ENCODE data around the gene MED22.
"Not testable (repeated sequence)": the region's sequence is repeated elsewhere in the genome, so short reads cannot be mapped to it uniquely, and the experiment has no call there.

The MED22 gene

DNA sequence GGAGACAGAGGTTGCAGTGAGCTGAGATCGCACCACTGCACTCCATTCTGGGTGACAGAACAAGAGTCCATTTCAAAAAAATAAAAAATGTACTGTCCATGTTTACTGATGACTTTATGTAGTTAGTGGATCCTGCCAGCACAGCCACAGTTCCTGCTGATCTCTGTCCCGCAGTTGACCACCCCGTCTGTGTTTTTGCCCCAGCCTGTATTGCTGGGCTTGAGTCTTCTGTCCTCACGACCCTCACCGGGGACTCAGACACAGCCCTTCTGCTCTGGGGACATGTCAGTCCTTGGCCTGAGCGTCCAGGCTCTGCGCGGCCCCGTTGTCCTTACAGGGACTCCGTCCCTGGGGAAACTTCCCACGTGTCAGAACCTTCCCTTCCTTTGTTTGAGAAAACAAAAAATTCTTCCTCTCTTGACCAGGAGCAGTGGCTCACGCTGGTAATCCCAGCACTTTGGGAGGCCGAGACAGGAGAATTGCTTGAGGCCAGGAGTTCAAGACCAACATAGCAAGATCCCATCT lies 26.5 kb downstream of the MED22 start:
- no peak for DNase-seq
- no peaks in the 10 kb centered on the region for H3K4me1 Mint-ChIP-seq
- TF ChIP-seq, protein P1, sequence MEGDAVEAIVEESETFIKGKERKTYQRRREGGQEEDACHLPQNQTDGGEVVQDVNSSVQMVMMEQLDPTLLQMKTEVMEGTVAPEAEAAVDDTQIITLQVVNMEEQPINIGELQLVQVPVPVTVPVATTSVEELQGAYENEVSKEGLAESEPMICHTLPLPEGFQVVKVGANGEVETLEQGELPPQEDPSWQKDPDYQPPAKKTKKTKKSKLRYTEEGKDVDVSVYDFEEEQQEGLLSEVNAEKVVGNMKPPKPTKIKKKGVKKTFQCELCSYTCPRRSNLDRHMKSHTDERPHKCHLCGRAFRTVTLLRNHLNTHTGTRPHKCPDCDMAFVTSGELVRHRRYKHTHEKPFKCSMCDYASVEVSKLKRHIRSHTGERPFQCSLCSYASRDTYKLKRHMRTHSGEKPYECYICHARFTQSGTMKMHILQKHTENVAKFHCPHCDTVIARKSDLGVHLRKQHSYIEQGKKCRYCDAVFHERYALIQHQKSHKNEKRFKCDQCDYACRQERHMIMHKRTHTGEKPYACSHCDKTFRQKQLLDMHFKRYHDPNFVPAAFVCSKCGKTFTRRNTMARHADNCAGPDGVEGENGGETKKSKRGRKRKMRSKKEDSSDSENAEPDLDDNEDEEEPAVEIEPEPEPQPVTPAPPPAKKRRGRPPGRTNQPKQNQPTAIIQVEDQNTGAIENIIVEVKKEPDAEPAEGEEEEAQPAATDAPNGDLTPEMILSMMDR (IDR thresholded peaks at IDR 0.05): no peak
- H3K36me3 Mint-ChIP-seq (ENCODE audit: low read depth): no peaks in the 10 kb centered on the region
- peaks cover 29% of the 10 kb centered on the region for H3K27me3 Mint-ChIP-seq (ENCODE audit: low read depth, poor library complexity)
- H3K9me3 Mint-ChIP-seq: peaks cover 25% of the 10 kb centered on the region
- no peak overlapping the region for H3K4me3 Mint-ChIP-seq
- no peak overlapping the region for H3K27ac Mint-ChIP-seq

- Mint-ChIP-seq H3K27me3 (ENCODE audit: low read depth, poor library complexity) (peaks cover 30% of the 10 kb centered on the region), H3K27ac (no peak overlapping the region)
- TF ChIP-seq, protein P1 (IDR thresholded peaks at IDR 0.05): no peak
These were observed 27.5 kb downstream of the MED22 start for GRCh38 chr9:133320421-133320881.

GRCh38 chr9:133317551-133317950 lies 30.4 kb downstream of the MED22 start:
- not testable (repeated sequence) for H3K4me3 Mint-ChIP-seq; H3K36me3 Mint-ChIP-seq (ENCODE audit: low read depth); DNase-seq; H3K9me3 Mint-ChIP-seq; H3K4me1 Mint-ChIP-seq; H3K27ac Mint-ChIP-seq
- H3K27me3 Mint-ChIP-seq (ENCODE audit: low read depth, poor library complexity): peaks cover 25% of the 10 kb centered on the region

More at GRCh38 chr9:133320421-133320881, 27.5 kb downstream of the MED22 start:
- Mint-ChIP-seq H3K36me3 (ENCODE audit: low read depth) (no peaks in the 10 kb centered on the region), H3K4me1 (no peaks in the 10 kb centered on the region), H3K9me3 (peaks cover 26% of the 10 kb centered on the region), H3K4me3 (no peak overlapping the region)
- DNase-seq: no peak

DNA sequence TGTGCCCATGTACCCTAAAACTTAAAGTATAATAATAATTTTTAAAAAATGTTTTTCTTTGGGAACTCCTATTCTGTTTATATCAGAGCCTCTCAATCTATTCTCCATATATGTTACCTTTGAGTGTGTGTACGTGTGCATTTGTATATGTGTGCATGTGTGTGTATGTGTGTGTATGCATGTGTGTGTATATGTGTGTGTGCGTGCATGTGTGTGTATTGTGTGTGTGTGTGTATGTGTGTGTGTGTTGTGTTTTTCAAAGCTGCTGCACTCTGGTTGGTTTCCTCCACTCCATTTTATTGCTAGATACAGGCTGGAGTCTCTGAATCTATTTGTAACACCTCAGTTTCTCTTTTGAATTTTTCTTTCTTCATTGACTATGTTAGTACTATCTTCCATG lies 31.9 kb downstream of the MED22 start:
- Mint-ChIP-seq H3K4me1 (no peaks in the 10 kb centered on the region), H3K9me3 (peaks cover 11% of the 10 kb centered on the region), H3K4me3 (no peak overlapping the region), H3K36me3 (ENCODE audit: low read depth) (no peaks in the 10 kb centered on the region), H3K27me3 (ENCODE audit: low read depth, poor library complexity) (peaks cover 22% of the 10 kb centered on the region), H3K27ac (no peak overlapping the region)
- TF ChIP-seq, protein P1 (IDR thresholded peaks at IDR 0.05): no peak
- DNase-seq: no peak

DNA sequence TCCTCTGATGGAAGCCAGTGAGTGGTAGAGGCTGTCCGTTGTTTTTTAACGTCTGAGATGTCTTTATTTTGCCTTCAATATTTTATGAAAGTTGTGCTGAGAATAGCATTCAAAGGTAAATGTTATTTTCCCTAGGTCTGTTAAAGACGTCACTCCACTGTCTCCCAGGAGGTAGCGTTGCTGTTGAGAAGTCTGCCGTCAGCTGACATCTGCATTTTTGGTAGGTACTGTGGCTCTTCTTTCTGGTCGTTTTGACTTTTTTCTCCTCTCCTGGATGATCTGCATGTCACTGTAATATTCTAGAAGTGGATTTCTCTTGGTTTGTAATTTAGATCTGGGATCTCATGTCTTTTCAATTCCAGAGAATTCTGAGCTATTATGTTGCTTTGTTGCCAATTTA lies 38.3 kb downstream of the MED22 start:
- Mint-ChIP-seq H3K27me3 (ENCODE audit: low read depth, poor library complexity) (peaks cover 27% of the 10 kb centered on the region), H3K36me3 (ENCODE audit: low read depth) (peaks cover 9% of the 10 kb centered on the region), H3K4me1 (no peaks in the 10 kb centered on the region), H3K4me3 (no peak overlapping the region), H3K27ac (no peak overlapping the region), H3K9me3 (peaks cover 23% of the 10 kb centered on the region)
- TF ChIP-seq, protein P1 (IDR thresholded peaks at IDR 0.05): no peak
- DNase-seq: no peak

DNA sequence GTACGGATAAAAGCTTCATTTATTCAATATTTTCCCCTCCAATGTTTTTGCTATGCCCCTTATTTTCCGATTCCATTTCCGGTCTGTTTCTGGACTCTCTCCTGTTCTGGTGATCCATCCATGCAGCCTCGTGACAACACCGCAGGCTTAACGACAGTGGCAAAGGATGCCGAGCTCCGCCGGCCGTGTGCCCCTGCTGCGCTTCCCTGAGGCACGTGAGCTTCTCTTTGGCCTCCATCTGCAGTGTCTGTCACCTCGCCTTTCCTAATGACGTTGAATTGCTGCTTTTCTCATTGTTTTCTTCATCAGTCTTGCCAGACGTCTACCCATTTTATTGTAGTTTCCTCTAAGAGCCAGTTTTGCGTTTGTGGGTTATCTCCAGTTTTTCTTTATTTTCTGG lies 40.6 kb downstream of the MED22 start:
- H3K9me3 Mint-ChIP-seq: peaks cover 23% of the 10 kb centered on the region
- H3K4me3 Mint-ChIP-seq: no peak overlapping the region
- no peak overlapping the region for H3K27ac Mint-ChIP-seq
- no peak for DNase-seq
- TF ChIP-seq, protein P1 (IDR thresholded peaks at IDR 0.05): no peak
- peaks cover 28% of the 10 kb centered on the region for H3K27me3 Mint-ChIP-seq (ENCODE audit: low read depth, poor library complexity)
- peaks cover 9% of the 10 kb centered on the region for H3K36me3 Mint-ChIP-seq (ENCODE audit: low read depth)
- H3K4me1 Mint-ChIP-seq: no peaks in the 10 kb centered on the region

All from nephron progenitor cell (in vitro differentiated cells).